ENCODE data around the gene TM2D3. TPM values are rescaled to one million over a fixed set of nuclear protein-coding genes. Genes with fewer than 3 reads are reported as not detected.

The TM2D3 gene
- total and polyA plus RNA-seq, 2 of the 8 experiments (the other 6 are each of a cell fraction or from before 2014, with no cell fraction given) = 26.4 to 28.0 TPM

- no peaks in the 10 kb centered on the region for H3K23me2 ChIP-seq (ENCODE audit: low read depth, low read length)
- no peaks in the 10 kb centered on the region for H3K79me2 ChIP-seq (ENCODE audit: control insufficient read depth in 1 of 2, insufficient read depth in 2 of 2, low read length in 2 of 2)
- no peaks in the 10 kb centered on the region for H3K79me1 ChIP-seq (ENCODE audit: low read depth, low read length)
- peaks cover 0 to 2% (median 0%) of the 10 kb centered on the region in 4 experiments; a peak in 3 of 7 replicates for H3K27me3 ChIP-seq (replicated peaks in 1 of 4; ENCODE audit: control insufficient read depth in 3 of 4, extremely low read depth in 1 of 4, insufficient read depth in 3 of 4, low read length in 3 of 4)
- H3K23ac ChIP-seq (ENCODE audit: insufficient read length) = no peak overlapping the region
- no peak overlapping the region for H3K56ac ChIP-seq (replicated peaks; ENCODE audit: insufficient read length, low read depth, low read length)
- no peak overlapping the region for H2AFZ ChIP-seq (ENCODE audit: low read length)
- WGBS, 2 experiments (ENCODE audit: extremely low coverage in 1 of 2, insufficient coverage in 1 of 2, insufficient read length in 1 of 2, insufficient replicate concordance in 2 of 2, low coverage in 1 of 2, low lambda C conversion rate in 2 of 2, missing lambda C conversion rate in 1 of 2) = 88% methylated on average over 17 of the region's 17 CpGs; no CpG with 5 or more reads in 1 of the 2 experiments
- no peak overlapping the region for H3K9ac ChIP-seq (replicated peaks in 1 of 4; ENCODE audit: extremely low read depth in 1 of 4, low read depth in 3 of 4, low read length in 3 of 4)
- no peak overlapping the region for H4K5ac ChIP-seq (ENCODE audit: insufficient read length, low read depth, low read length)
- H2BK20ac ChIP-seq (ENCODE audit: low read length) = no peak overlapping the region
- no peak overlapping the region for H3K4me3 ChIP-seq (ENCODE audit: extremely low read depth in 1 of 4, insufficient read depth in 2 of 4, low read depth in 3 of 4, low read length in 4 of 4)
- no peak overlapping the region for H2BK15ac ChIP-seq (ENCODE audit: low read length)
- H4K91ac ChIP-seq (replicated peaks; ENCODE audit: insufficient read length, low read length) = no peak overlapping the region
- H3K4ac ChIP-seq (replicated peaks; ENCODE audit: insufficient read length, low read depth, low read length) = no peak overlapping the region
- H3K9me3 ChIP-seq (ENCODE audit: insufficient read depth in 2 of 2, low read depth in 1 of 2, low read length in 1 of 2) = no peaks in the 10 kb centered on the region
- H2BK12ac ChIP-seq (ENCODE audit: low read depth, low read length) = no peak overlapping the region
- no peak overlapping the region for H3K14ac ChIP-seq (ENCODE audit: insufficient read length)
- no peaks in the 10 kb centered on the region for H3K36me3 ChIP-seq (ENCODE audit: control insufficient read depth in 2 of 4, insufficient read depth in 4 of 4, low read length in 3 of 4)
- H3K27ac ChIP-seq (ENCODE audit: low read depth, low read length) = no peak overlapping the region
- H2AK5ac ChIP-seq (ENCODE audit: low read depth, low read length) = no peak overlapping the region
- no peak overlapping the region for H3K18ac ChIP-seq (ENCODE audit: extremely low read depth, low read length)
- ChIA-PET POLR2A (ENCODE audit: partially characterized antibody) (no interaction called here), CTCF (ENCODE audit: partially characterized antibody) (interaction anchor here (0.8 to 6.5 kb wide), 8 partner anchors 9 to 550 kb away, joined by 3 to 70 read pairs (median 4); no protein-coding TSS in a partner anchor)
- no peak overlapping the region for H4K8ac ChIP-seq (ENCODE audit: extremely low read depth, insufficient read depth, low read length)
- no peak for DNase-seq (ENCODE audit: low read depth in 1 of 2, low spot score in 2 of 2)
- no peak for FAIRE-seq
- H4K20me1 ChIP-seq (replicated peaks in 1 of 2; ENCODE audit: control insufficient read depth in 1 of 2, insufficient read depth in 2 of 2, low read length in 2 of 2) = no peaks in the 10 kb centered on the region
- no peak overlapping the region for H2BK5ac ChIP-seq (ENCODE audit: low read depth, low read length)
- peaks cover 5 to 16% (median 11%) of the 10 kb centered on the region in 4 experiments for H3K4me1 ChIP-seq (replicated peaks in 1 of 4; ENCODE audit: control insufficient read depth in 3 of 4, insufficient read depth in 4 of 4, low read length in 3 of 4)
- no peak overlapping the region; a peak in 1 of 4 replicates for H3K4me2 ChIP-seq (ENCODE audit: insufficient read depth in 1 of 2, low read depth in 2 of 2, low read length in 2 of 2)
- TF ChIP-seq BACH1 (IDR thresholded peaks at IDR 0.05; ENCODE audit: low read length) = no peak
- TF ChIP-seq CEBPB (IDR thresholded peaks at IDR 0.05; ENCODE audit: low read depth, low read length) = no peak
- no peak for TF ChIP-seq GTF2F1 (IDR thresholded peaks at IDR 0.05; ENCODE audit: borderline replicate concordance, low read depth, low read length)
- no peak for TF ChIP-seq KDM1A (IDR thresholded peaks at IDR 0.05; ENCODE audit: borderline replicate concordance, low read length)
- TF ChIP-seq ZNF274 (IDR thresholded peaks at IDR 0.05; ENCODE audit: borderline replicate concordance, extremely low read depth, low read length) = no peak
- no peak for TF ChIP-seq GABPA (IDR thresholded peaks at IDR 0.05; ENCODE audit: borderline replicate concordance, insufficient read depth, low read length)
- no peak overlapping the region for H2BK120ac ChIP-seq (replicated peaks; ENCODE audit: low read depth, low read length)
These were observed 34.7 kb downstream of the TM2D3 start for GRCh38 chr15:101617390-101617965.
